IMR-90 (cell line): ENCODE measurements around the gene P2RX3. TPM values are rescaled to one million over a fixed set of nuclear protein-coding genes. Genes with fewer than 3 reads are reported as not detected.

Experiments
- ATAC-seq: fragments of 200-7000 bp; cut with Tn5 transposase; 2 replicates; pipeline ENCODE4 v1.9.1; 2020; ENCODE audit warnings: low read depth, mild to moderate bottlenecking, moderate library complexity
- BruUV-seq: library from RNA; stranded (reverse); fragments of 400-500 nt; replicated peaks from 2 replicates; lab custom pipeline; 2021; lab: Mats Ljungman, UMichigan
- CTCF ChIA-PET: fragments of 300-600 bp; formaldehyde crosslinking; extraction: SDS; loops from one replicate; lab custom pipeline; 2021; ENCODE audit warnings: antibody characterized with exemption; lab: Yijun Ruan, JAX
- POLR2A ChIA-PET: fragments of 300-600 bp; sonication (Branson Sonifier 250); formaldehyde crosslinking; loops from one replicate; lab custom pipeline; 2022; ENCODE audit warnings: antibody characterized with exemption; ENCODE audit not compliant: unreplicated experiment; lab: Charles Lee
- DNase-seq: peaks from one replicate; pipeline ENCODE4 v3.0.0; 2013
- H2AFZ ChIP-seq: replicated peaks from 2 replicates; pipeline ENCODE3; 2013; ENCODE audit warnings: low read length, mild to moderate bottlenecking; ENCODE audit not compliant: poor library complexity
- H2AK5ac ChIP-seq: 2 replicates; pipeline ENCODE4 v1.6.1; 2013; ENCODE audit warnings: low read depth, low read length, inconsistent platforms
- H2AK9ac ChIP-seq: replicated peaks from 2 replicates; pipeline ENCODE3; 2013; ENCODE audit warnings: mild to moderate bottlenecking, low read depth, low read length, moderate library complexity; ENCODE audit not compliant: poor library complexity
- H2BK120ac ChIP-seq: 2 replicates; pipeline ENCODE4 v1.6.1; 2013; ENCODE audit warnings: low read depth, low read length, inconsistent platforms
- H2BK15ac ChIP-seq: 3 replicates; pipeline ENCODE4 v1.6.1; 2013; ENCODE audit warnings: low read depth, low read length, inconsistent platforms
- H2BK20ac ChIP-seq: 2 replicates; pipeline ENCODE4 v1.6.1; 2013; ENCODE audit warnings: low read depth, mild to moderate bottlenecking, inconsistent platforms, low read length, moderate library complexity
- H2BK5ac ChIP-seq: 2 replicates; pipeline ENCODE4 v1.6.1; 2013; ENCODE audit warnings: mild to moderate bottlenecking, low read depth, low read length, inconsistent platforms; ENCODE audit not compliant: poor library complexity, severe bottlenecking
- H3K14ac ChIP-seq: replicated peaks from 2 replicates; pipeline ENCODE4 v1.6.1; 2013; ENCODE audit warnings: low read depth, low read length, inconsistent platforms
- H3K18ac ChIP-seq: 2 replicates; pipeline ENCODE4 v1.6.1; 2013; ENCODE audit warnings: low read depth, low read length, control low read depth
- H3K23ac ChIP-seq: 2 replicates; pipeline ENCODE4 v1.6.1; 2013; ENCODE audit warnings: low read depth, low read length, inconsistent platforms
- H3K27ac ChIP-seq: 2 replicates; pipeline ENCODE4 v1.5.1; 2013; ENCODE audit warnings: mild to moderate bottlenecking, control low read depth, low read length; ENCODE audit not compliant: insufficient read depth
- H3K27me3 ChIP-seq: 2 replicates; pipeline ENCODE4 v1.6.1; 2013; ENCODE audit warnings: low read length; ENCODE audit not compliant: control insufficient read depth, insufficient read depth
- H3K36me3 ChIP-seq: 2 replicates; pipeline ENCODE4 v1.6.1; 2013; ENCODE audit warnings: low read length, mixed read lengths; ENCODE audit not compliant: control insufficient read depth, insufficient read depth
- H3K4ac ChIP-seq: 2 replicates; pipeline ENCODE4 v1.6.1; 2013; ENCODE audit warnings: low read depth, low read length, inconsistent platforms
- H3K4me1 ChIP-seq: 2 replicates; pipeline ENCODE4 v1.6.1; 2013; ENCODE audit warnings: low read length, mixed read lengths; ENCODE audit not compliant: control insufficient read depth, insufficient read depth
- H3K4me2 ChIP-seq: 2 replicates; pipeline ENCODE4 v1.6.1; 2013; ENCODE audit warnings: low read depth, mild to moderate bottlenecking, control low read depth, low read length, moderate library complexity
- H3K4me3 ChIP-seq: 2 replicates; pipeline ENCODE4 v1.5.1; 2013; ENCODE audit warnings: low read depth, mild to moderate bottlenecking, control low read depth, low read length, moderate library complexity; ENCODE audit not compliant: insufficient read depth
- H3K56ac ChIP-seq: 2 replicates; pipeline ENCODE4 v1.6.1; 2013; ENCODE audit warnings: low read length, inconsistent platforms; ENCODE audit not compliant: insufficient read depth; ENCODE audit errors: extremely low read depth
- H3K79me1 ChIP-seq, 2 experiments: 2 replicates each; pipeline ENCODE4 v1.6.1; 2013; ENCODE audit warnings: low read length in 2 of 2, inconsistent platforms in 1 of 2, low read depth in 1 of 2
- H3K9ac ChIP-seq: 2 replicates; pipeline ENCODE4 v1.6.1; 2013; ENCODE audit warnings: low read depth, low read length, control low read depth
- H3K9me1 ChIP-seq: 2 replicates; pipeline ENCODE4 v1.6.1; 2013; ENCODE audit warnings: low read length, inconsistent platforms; ENCODE audit not compliant: insufficient read depth
- H3K9me3 ChIP-seq: 2 replicates; pipeline ENCODE4 v1.6.1; 2013; ENCODE audit warnings: low read length; ENCODE audit not compliant: control insufficient read depth, insufficient read depth
- H4K20me1 ChIP-seq: 2 replicates; pipeline ENCODE4 v1.6.1; 2013; ENCODE audit warnings: low read length, inconsistent platforms; ENCODE audit not compliant: insufficient read depth
- H4K5ac ChIP-seq: 2 replicates; pipeline ENCODE4 v1.6.1; 2013; ENCODE audit warnings: mild to moderate bottlenecking, low read depth, low read length, control low read depth
- H4K8ac ChIP-seq, 2 experiments: 2 replicates each; pipeline ENCODE4 v1.6.1; 2013; ENCODE audit warnings: low read depth in 2 of 2, low read length in 2 of 2, control low read depth in 1 of 2, inconsistent platforms in 1 of 2
- H4K91ac ChIP-seq: 2 replicates; pipeline ENCODE4 v1.6.1; 2013; ENCODE audit warnings: low read depth, low read length, inconsistent platforms; ENCODE audit not compliant: insufficient read depth
- BHLHE40 ChIP-seq: fragments of 150-350 bp; IDR thresholded peaks from 2 replicates; pipeline ENCODE4 v1.6.1; 2016; ENCODE audit warnings: mild to moderate bottlenecking, low read depth, low read length
- CHD1 ChIP-seq: IDR thresholded peaks from 2 replicates; pipeline ENCODE4 v1.6.1; 2012; ENCODE audit warnings: low read depth, low read length, improper control_type of control experiment
- CTCF ChIP-seq: conservative IDR thresholded peaks from 2 replicates; pipeline ENCODE4 v1.5.1; 2012; ENCODE audit warnings: mild to moderate bottlenecking, low read depth, low read length, improper control_type of control experiment
- ELK1 ChIP-seq: fragments of 150-350 bp; IDR thresholded peaks from 2 replicates; pipeline ENCODE4 v1.6.1; 2016; ENCODE audit warnings: low read depth, mild to moderate bottlenecking, low read length, moderate library complexity, borderline replicate concordance
- FOS ChIP-seq: fragments of 150-350 bp; IDR thresholded peaks from 2 replicates; pipeline ENCODE4 v1.6.1; 2016; ENCODE audit warnings: low read depth, low read length
- MAFK ChIP-seq: IDR thresholded peaks from 2 replicates; pipeline ENCODE4 v1.6.1; 2012; ENCODE audit warnings: low read depth, low read length, improper control_type of control experiment
- MXI1 ChIP-seq: IDR thresholded peaks from 2 replicates; pipeline ENCODE4 v1.6.1; 2012; ENCODE audit warnings: low read depth, mild to moderate bottlenecking, low read length, moderate library complexity, borderline replicate concordance
- NFE2L2 ChIP-seq: fragments of 150-350 bp; IDR thresholded peaks from 2 replicates; pipeline ENCODE4 v1.6.1; 2016; ENCODE audit warnings: low read depth, mild to moderate bottlenecking, low read length
- RAD21 ChIP-seq: IDR thresholded peaks from 2 replicates; pipeline ENCODE4 v1.6.1; 2012; ENCODE audit warnings: low read length, improper control_type of control experiment
- RCOR1 ChIP-seq: IDR thresholded peaks from 2 replicates; pipeline ENCODE4 v1.6.1; 2012; ENCODE audit warnings: mild to moderate bottlenecking, low read length, improper control_type of control experiment; ENCODE audit not compliant: insufficient replicate concordance
- RFX5 ChIP-seq: IDR thresholded peaks from 2 replicates; pipeline ENCODE4 v1.8.0; 2012; ENCODE audit warnings: low read depth, mild to moderate bottlenecking, low read length, moderate library complexity
- USF2 ChIP-seq: fragments of 150-350 bp; IDR thresholded peaks from 2 replicates; pipeline ENCODE4 v1.6.1; 2017; ENCODE audit warnings: mild to moderate bottlenecking, antibody characterized with exemption, low read length, low read depth
- WGBS, 2 experiments: methylation state at CpG; one replicate each; pipeline versions ENCODE4 v1.1.5 to v1.1.7; 2013; ENCODE audit warnings: missing lambda C conversion rate in 2 of 2; ENCODE audit not compliant: insufficient read length in 1 of 2; ENCODE audit errors: extremely low coverage in 2 of 2; 5-methylcytosine and 5-hydroxymethylcytosine counted together
- dilution Hi-C: fragments of 300-500 bp; cut with HindIII; formaldehyde crosslinking; loops from one replicate; pipeline ENCODE4 v1.14.3; 2018; ENCODE audit warnings: low sequenced_read_pairs; ENCODE audit not compliant: unreplicated experiment
- in situ Hi-C: fragments of 300-500 bp; cut with MboI; formaldehyde crosslinking; loops from 3 replicates; pipeline ENCODE4 v1.14.3; 2019; ENCODE audit warnings: low sequenced_read_pairs, inconsistent platforms, mixed read lengths
- intact Hi-C: fragments of 100-400 bp; cut with micrococcal nuclease; formaldehyde crosslinking; loops from 2 replicates; pipeline ENCODE4 v1.10.0; 2022
- polyA plus RNA-seq, 3 experiments: library from polyadenylated mRNA; depleted of rRNA; stranded (reverse); fragments of >200 nt; gene quantifications; 2 replicates each; pipeline ENCODE4 v1.2.3, GENCODE V29; 2012; ENCODE audit warnings: low replicate concordance in 1 of 3
- total RNA-seq: library from RNA; depleted of rRNA; stranded (reverse); fragments of >200 nt; gene quantifications from 2 replicates; pipeline ENCODE4 v1.2.3, GENCODE V29; 2012

The P2RX3 gene
- total and polyA plus RNA-seq, 2 of the 4 experiments (the other 2 are of a cell fraction) = not detected

GRCh38 chr11:57307666-57308270, 30.4 kb upstream of the P2RX3 start:
- Histone ChIP-seq H3K56ac (no peak overlapping the region), H3K23ac (no peak overlapping the region), H2AFZ (no peak overlapping the region), H3K4me3 (no peak overlapping the region), H2AK5ac (no peak overlapping the region), H3K36me3 (peaks cover 60% of the 10 kb centered on the region), H3K4me1 (peaks cover 52% of the 10 kb centered on the region), H3K27me3 (no peaks in the 10 kb centered on the region), H3K27ac (no peak overlapping the region), H3K9me1 (peaks cover 59% of the 10 kb centered on the region), H4K5ac (no peak overlapping the region), H2BK20ac (no peak overlapping the region), H2BK15ac (no peak overlapping the region), H3K18ac (no peak overlapping the region), H3K79me1 (peaks cover 40 to 88% of the 10 kb centered on the region in 2 experiments), H2BK120ac (no peak overlapping the region), H4K20me1 (peaks cover 69% of the 10 kb centered on the region), H4K8ac (no peak overlapping the region), H3K9ac (no peak overlapping the region), H3K9me3 (no peaks in the 10 kb centered on the region), H3K4me2 (no peak overlapping the region), H2AK9ac (no peak overlapping the region), H4K91ac (no peak overlapping the region), H2BK5ac (no peak overlapping the region), H3K14ac (no peak overlapping the region), H3K4ac (no peak overlapping the region)
- POLR2A ChIA-PET = no interaction called here
- CTCF ChIA-PET = no interaction called here
- no TSS peak for BruUV-seq
- ATAC-seq (no peak), DNase-seq (no peak)
- dilution Hi-C loops = no loop called here
- in situ Hi-C loops = no loop called here
- WGBS, 2 experiments = 94% methylated on average over 5 of the region's 7 CpGs; no CpG with 5 or more reads in 1 of the 2 experiments
- TF ChIP-seq USF2 (no peak), ELK1 (no peak), NFE2L2 (no peak), RCOR1 (no peak), MAFK (no peak), MXI1 (no peak), CTCF (no peak), CHD1 (no peak), RFX5 (no peak), RAD21 (no peak), FOS (no peak), BHLHE40 (no peak)
- intact Hi-C loops = no loop called here
